ENCODE data around the gene DSG2.

DNA sequence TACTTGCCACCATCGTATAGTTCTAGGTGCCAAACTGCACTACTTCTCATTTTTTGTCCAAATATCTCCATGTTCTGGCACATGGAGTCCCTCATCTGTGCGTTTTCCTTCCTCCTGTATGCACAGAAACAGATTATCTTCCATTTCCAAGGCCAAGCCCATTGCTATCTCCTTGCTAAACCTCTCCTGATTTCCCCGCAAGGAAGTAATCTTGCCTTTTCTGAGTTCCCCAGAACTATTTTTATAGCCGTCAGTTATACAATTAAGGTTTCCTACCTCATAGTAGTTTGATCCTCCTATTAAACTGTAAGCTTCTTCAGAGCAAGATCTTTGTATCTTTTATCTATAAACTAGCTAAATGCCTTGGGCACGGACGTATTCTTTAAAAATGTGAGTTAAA lies 7.2 kb downstream of the DSG2 start:
- TF ChIP-seq, protein P1, sequence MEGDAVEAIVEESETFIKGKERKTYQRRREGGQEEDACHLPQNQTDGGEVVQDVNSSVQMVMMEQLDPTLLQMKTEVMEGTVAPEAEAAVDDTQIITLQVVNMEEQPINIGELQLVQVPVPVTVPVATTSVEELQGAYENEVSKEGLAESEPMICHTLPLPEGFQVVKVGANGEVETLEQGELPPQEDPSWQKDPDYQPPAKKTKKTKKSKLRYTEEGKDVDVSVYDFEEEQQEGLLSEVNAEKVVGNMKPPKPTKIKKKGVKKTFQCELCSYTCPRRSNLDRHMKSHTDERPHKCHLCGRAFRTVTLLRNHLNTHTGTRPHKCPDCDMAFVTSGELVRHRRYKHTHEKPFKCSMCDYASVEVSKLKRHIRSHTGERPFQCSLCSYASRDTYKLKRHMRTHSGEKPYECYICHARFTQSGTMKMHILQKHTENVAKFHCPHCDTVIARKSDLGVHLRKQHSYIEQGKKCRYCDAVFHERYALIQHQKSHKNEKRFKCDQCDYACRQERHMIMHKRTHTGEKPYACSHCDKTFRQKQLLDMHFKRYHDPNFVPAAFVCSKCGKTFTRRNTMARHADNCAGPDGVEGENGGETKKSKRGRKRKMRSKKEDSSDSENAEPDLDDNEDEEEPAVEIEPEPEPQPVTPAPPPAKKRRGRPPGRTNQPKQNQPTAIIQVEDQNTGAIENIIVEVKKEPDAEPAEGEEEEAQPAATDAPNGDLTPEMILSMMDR (conservative IDR thresholded peaks at IDR 0.05; ENCODE audit: low read depth, low read length), result no peak
- no peak for TF ChIP-seq RAD21 (IDR thresholded peaks at IDR 0.05; ENCODE audit: low read length)
- TF ChIP-seq, protein P2, sequence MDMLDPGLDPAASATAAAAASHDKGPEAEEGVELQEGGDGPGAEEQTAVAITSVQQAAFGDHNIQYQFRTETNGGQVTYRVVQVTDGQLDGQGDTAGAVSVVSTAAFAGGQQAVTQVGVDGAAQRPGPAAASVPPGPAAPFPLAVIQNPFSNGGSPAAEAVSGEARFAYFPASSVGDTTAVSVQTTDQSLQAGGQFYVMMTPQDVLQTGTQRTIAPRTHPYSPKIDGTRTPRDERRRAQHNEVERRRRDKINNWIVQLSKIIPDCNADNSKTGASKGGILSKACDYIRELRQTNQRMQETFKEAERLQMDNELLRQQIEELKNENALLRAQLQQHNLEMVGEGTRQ (IDR thresholded peaks at IDR 0.05; ENCODE audit: low read depth, low read length), result no peak

Data from IMR-90 (cell line).